ENCODE measurements around the gene EXOC1.
A peak's percentile ranks its signal among the peaks of the same experiment; 100 is the strongest.
"Not testable (repeated sequence)": the region's sequence is repeated elsewhere in the genome, so short reads cannot be mapped to it uniquely, and the experiment has no call there.

Gene EXOC1

DNA sequence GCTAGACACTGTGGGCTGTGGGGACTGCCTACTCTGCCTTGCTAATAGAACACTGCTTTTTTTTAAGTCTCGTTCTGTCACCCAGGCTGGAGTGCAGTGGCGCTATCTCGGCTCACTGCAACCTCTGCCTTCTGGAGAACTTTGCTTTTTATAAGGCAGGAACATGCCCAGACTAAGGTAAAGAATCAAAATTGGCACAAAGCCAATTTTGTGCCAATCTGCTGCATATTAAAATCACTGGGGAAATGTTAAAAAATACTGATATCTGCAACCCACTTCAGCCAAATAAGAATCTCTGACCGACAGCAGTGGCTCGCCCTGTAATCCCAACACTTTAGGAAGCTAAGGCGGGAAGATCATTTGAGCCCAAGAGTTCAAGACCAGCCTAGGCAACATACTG is 58.8 kb downstream of the EXOC1 start:
- DNase-seq, result no peak

DNA sequence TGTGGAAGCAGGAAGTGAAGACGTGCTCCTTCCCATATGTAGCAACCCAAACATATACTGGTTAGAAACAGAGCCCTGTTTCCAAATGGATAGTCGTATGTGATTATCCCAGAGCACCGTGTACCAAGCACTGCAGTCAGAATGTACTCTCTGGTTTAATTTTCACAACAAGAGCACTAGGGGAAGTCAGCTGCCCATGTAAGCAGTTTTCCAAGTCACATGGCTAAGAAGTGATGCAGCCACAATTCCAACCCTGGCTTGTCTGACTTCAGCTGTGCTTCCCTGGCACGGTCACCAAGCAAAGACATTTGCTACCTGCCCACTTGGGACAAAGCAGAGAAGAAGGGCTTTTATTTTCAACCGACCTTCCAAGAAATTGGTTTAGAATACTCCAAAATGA is 67.1 kb downstream of the EXOC1 start:
- no peak for DNase-seq

DNA sequence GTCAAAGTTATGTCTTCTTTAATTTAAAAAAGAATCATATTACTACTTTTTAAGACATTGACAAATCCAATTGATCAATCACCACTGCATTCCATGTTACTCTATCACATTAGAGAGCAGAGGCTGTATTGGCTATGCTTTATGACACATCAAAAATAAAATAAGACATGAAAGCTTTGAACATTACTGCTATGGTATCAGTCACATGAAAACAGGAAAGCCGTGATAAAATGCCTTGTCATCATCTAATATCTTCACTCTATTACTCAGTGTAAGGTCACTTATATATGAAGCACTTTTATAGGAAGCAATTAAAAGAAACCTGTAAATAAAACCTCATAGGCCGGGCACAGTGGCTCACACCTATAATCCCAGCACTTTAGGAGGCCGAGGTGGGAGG is 67.6 kb downstream of the EXOC1 start:
- DNase-seq, result no peak

GRCh38 chr4:55925241-55925640 is 71.8 kb downstream of the EXOC1 start:
- DNase-seq, result no peak

GRCh38 chr4:55926610-55927009 is 73.2 kb downstream of the EXOC1 start:
- DNase-seq, result no peak

GRCh38 chr4:55927803-55928437 is 74.5 kb downstream of the EXOC1 start:
- no peak for DNase-seq

GRCh38 chr4:55928846-55929245 is 75.4 kb downstream of the EXOC1 start:
- no peak for DNase-seq

DNA sequence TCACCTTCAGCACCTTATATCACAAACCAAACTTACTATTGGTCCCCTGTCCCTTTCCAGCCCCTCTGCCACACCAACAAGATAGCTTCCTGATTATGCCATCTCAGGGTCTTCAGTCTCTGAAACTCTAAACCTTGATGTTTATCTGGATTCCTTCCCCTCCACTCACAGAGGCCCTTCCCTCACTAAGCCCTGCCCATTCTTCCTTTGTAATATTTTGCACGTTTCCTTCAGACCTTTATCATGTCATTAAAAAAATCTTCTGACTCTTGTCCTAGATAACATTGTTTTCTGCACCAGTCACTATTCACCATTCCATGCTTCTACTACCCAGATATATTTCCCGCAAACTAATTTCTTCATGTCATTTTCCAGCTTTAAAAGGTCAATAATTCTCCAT is 77.6 kb downstream of the EXOC1 start:
- no peak for DNase-seq

- no peak for DNase-seq
Measured at GRCh38 chr4:55931833-55932232, 78.4 kb downstream of the EXOC1 start.

DNA sequence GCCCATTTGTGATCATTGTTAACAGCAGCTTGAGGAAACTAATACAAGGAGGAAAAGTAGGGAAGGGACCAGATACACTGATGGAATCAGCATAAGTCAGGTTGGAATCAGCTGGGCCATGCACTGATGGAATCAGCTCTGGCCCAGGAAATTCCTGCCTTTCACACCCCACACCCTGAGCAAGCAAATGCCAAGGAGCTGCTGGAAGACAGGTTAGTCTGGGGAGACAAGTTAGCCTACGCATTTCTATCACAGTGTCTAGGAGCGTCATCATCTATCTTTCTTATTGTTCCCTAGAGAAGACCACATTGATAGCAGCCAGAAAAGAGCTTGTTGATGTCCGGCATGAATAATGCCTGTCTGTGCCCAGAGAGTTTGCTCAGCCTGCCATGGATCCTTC is 79.1 kb downstream of the EXOC1 start:
- no peak for DNase-seq

DNA sequence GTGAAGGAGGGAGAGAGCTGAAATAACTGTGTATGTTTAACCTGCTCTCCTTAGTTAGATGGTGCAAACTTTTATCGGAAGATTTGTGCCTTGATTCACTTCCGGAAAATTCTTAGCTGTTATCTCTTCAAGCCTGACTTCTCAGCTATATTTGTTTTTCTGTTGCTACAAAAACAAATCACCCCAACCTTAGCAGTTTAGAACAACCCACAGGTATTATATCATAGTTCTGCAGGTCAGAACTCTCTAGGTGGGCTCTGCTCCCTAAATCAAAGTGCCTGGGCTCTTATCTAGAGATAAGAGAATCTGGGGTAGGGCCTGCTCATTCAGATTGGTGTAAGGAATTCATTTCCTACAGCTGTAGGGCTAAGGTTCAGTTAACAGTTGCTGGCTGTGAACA is 80.2 kb downstream of the EXOC1 start:
- DNase-seq, result no peak

- not testable (repeated sequence) for DNase-seq
Measured at GRCh38 chr4:55935907-55936306, 82.5 kb downstream of the EXOC1 start.

- no peak for DNase-seq
Measured at GRCh38 chr4:55938481-55938880, 85.0 kb downstream of the EXOC1 start.

DNA sequence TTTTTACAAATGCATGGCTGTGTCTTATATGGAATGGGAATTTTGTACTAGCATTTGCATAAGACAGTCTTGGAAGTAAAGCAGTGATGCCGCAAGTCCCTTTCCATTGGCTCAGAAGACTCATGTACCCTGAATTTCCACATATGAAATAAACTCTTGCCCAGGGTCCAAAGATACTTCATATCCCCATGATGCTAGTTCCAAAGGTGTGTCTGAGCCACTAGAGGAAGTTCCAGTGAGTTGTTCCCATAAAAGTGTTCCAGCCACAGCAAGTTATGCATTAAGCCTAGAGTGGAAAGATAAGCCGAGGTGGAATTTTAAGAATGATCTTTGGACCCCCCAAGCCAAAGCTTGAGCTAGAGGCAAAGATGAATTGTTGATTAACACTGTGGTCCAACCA is 86.0 kb downstream of the EXOC1 start:
- no peak for DNase-seq

DNA sequence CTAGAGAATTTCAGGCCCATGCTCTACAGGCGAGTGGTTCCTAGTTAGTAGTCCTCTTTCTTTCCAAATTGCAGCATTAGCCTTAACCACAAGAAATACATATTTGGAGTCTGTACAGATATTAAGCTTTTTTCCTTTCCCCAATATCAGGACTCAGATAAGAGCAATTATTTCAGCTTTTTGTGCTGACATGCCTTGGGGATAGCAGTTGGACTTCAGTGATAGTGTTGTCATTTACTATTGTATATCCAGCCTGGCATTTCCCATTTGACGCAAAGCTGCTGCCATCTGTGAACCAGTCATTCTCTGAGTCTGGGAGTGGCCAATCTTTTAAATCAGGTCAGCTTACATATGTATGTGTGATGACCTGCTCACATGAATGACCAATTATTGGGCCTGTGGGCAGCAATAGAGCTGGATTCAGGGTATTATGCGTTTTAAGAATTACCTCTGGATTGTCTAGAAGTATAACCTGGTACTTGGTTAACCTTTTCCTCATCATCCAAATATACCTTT is 88.5 kb downstream of the EXOC1 start:
- DNase-seq, result no peak

- DNase-seq, result no peak
Measured at GRCh38 chr4:55947254-55947882, 93.9 kb downstream of the EXOC1 start.

GRCh38 chr4:55947912-55948725 is 94.7 kb downstream of the EXOC1 start:
- DNase-seq, result no peak

DNA sequence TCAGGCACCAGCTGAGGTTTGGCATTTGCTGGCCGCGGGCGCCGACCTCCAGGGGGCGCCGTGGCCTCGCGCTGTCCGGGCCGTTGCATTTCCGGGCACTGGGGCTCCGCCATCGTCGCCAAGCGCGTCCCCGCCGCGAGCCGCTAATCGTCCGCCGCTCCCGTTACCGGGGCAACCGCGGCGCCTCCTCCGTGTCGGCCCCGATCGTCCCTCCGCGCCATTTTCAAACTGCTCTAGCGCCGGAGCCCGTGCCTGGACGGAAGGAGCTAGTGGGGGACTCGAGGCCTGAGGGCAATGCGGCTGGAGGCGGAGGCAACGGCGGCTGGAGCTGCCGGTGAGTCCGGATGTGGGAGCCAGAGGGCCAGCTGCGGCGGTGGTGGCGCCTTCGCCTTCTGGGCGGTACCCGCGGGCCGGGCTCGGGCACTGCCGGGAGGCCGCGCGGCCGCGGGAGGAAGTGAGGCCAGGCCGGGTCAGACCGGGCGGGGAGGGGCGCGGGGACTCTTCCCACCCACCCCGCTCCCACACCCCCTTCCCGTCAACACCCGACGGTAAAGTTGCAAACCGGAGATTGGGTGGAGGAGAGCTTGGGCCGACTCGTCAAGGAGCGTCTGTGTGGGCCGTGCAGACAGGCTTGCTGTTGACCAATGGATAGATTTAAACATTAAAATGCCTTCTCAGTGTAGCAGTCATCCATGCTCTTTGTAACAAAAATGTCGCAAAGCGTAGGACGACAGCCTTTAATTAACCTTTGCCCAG is 95.5 kb downstream of the EXOC1 start, which contains the start of gene CEP135:
Gene CEP135, plus strand, starts transcription at position 220 of the 756 bp plus-strand sequence. CDS start 3,186 bp downstream, outside the sequence.
- peak; percentile 91 for DNase-seq

DNA sequence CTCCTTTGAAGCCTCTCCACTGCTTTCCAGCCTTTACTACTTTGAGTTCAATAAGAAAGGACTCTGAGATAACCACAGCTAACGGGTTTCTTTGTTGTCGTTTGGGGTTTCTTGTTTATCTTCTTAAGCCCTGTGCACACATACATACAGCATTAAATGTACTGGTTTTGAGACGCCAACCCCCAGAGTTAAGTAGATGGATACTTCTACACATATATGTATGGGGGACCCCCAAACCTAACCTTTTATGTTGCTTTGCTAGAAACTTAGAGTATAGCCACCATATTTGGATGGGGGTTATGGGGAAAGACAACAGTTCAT is 96.0 kb downstream of the EXOC1 start:
- no peak for DNase-seq

DNA sequence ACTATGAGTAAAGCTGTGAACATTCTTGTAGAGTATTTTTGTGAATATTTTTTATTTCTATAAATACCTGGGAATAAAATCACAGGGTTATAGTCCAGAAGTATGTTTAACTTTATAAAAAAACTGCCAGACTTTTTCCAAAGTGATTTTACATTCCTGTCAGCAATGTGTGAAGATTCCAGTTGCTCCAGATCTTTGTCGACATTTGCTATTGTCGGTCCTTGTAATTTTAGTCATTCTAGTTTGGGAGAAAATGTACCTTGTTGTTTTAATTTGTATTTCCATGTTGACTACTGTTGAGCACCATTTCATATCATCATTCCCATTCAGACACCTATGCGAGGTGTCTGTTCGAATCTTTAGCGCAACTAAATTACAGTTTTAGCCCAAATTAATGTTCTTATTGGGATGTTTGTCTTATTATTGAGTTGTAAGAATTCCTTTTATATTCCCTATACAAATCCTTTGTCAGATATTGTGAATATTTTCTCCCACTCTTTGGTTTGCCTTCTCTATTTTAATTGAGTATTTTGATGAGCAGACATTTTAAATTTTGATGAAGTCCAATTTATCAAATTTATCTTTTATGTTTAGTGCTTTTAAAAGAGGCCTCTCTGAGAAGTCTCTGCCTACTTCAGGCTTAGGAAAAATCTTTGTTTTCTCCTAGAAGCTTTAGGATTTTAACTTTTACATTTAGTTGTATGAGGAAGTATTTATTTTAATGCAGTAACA is 97.9 kb downstream of the EXOC1 start:
- no peak for DNase-seq
